Type B pancreatic cell (in vitro differentiated cells): ENCODE data around the gene SUPT6H. TPM values are rescaled to one million over a fixed set of nuclear protein-coding genes. Genes with fewer than 3 reads are reported as not detected.

Experiments used
- DNase-seq: peaks from one replicate; pipeline ENCODE4 v3.0.0; 2021; ENCODE audit warnings: mixed read lengths; ENCODE audit not compliant: unreplicated experiment; ENCODE audit errors: extremely low spot score
- H3K27ac Mint-ChIP-seq: 2 replicates; pipeline ENCODE4 v1.8.0; 2021; ENCODE audit warnings: mild to moderate bottlenecking, mixed read lengths
- H3K27me3 Mint-ChIP-seq: 2 replicates; pipeline ENCODE4 v1.8.0; 2021; ENCODE audit warnings: mixed read lengths
- H3K36me3 Mint-ChIP-seq: 2 replicates; pipeline ENCODE4 v1.8.0; 2021; ENCODE audit warnings: mixed read lengths
- H3K4me1 Mint-ChIP-seq: one replicate; pipeline ENCODE4 v1.8.0; 2021; ENCODE audit warnings: mixed read lengths; ENCODE audit not compliant: unreplicated experiment
- H3K4me3 Mint-ChIP-seq: 2 replicates; pipeline ENCODE4 v1.8.0; 2021; ENCODE audit warnings: mild to moderate bottlenecking, mixed read lengths
- H3K9me3 Mint-ChIP-seq: 2 replicates; pipeline ENCODE4 v1.8.0; 2021; ENCODE audit warnings: mixed read lengths
- total RNA-seq: library from RNA; stranded (reverse); gene quantifications from 2 replicates; pipeline ENCODE4 v1.2.1, GENCODE V29; 2021; ENCODE audit warnings: low replicate concordance
- TF ChIP-seq, protein P1 (sequence below): fragments of 200-600 bp; sonication (generic); conservative IDR thresholded peaks from 2 replicates; pipeline ENCODE4 v1.5.0; 2021; ENCODE audit warnings: antibody characterized with exemption, mild to moderate bottlenecking

Gene SUPT6H
- total RNA-seq, 1 donor from 2014 or later: 69.2 TPM

DNA sequence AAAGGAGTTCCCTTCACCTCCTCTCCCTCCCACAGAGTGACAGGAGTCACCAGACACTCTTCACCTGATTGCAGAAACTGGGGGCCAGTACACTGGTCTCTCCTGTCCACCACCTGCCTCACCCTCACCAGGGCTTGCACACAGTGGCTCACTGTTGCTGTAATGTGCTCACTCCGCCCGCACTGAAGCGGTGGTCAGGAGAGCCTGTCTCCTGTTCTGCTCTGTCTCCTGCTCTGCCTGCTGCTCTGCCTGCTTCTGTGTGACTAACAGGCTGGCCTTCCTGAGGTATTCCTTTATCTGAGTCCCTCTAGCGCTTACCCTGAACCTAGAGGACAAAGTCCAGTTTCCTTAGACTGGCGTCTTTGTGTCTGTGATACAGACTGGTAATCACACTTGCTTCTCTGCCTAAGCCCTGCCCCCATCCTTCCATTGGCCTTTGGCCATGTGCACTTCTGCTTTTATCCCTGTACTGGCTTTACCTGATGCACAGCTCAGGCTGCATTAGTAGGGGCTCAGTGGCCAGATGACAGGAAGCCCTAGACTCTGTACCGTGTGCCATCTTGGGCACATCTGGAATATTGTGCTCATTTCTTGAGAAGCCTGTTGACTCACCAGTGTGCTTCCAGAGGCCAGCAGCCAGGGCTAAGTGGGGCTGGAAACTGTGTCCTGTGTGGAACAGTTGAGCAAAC lies 36.4 kb downstream of the SUPT6H start:
- H3K27me3 Mint-ChIP-seq: no peaks in the 10 kb centered on the region

GRCh38 chr17:28700278-28700677 lies 38.3 kb downstream of the SUPT6H start:
- no peaks in the 10 kb centered on the region for H3K27me3 Mint-ChIP-seq
- no peak overlapping the region for H3K4me3 Mint-ChIP-seq
- TF ChIP-seq, protein P1, sequence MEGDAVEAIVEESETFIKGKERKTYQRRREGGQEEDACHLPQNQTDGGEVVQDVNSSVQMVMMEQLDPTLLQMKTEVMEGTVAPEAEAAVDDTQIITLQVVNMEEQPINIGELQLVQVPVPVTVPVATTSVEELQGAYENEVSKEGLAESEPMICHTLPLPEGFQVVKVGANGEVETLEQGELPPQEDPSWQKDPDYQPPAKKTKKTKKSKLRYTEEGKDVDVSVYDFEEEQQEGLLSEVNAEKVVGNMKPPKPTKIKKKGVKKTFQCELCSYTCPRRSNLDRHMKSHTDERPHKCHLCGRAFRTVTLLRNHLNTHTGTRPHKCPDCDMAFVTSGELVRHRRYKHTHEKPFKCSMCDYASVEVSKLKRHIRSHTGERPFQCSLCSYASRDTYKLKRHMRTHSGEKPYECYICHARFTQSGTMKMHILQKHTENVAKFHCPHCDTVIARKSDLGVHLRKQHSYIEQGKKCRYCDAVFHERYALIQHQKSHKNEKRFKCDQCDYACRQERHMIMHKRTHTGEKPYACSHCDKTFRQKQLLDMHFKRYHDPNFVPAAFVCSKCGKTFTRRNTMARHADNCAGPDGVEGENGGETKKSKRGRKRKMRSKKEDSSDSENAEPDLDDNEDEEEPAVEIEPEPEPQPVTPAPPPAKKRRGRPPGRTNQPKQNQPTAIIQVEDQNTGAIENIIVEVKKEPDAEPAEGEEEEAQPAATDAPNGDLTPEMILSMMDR: no peak
- H3K27ac Mint-ChIP-seq: no peak overlapping the region
- H3K4me1 Mint-ChIP-seq: peaks cover 4% of the 10 kb centered on the region
- no peaks in the 10 kb centered on the region for H3K9me3 Mint-ChIP-seq
- peaks cover 12% of the 10 kb centered on the region for H3K36me3 Mint-ChIP-seq
- no peak for DNase-seq

More for the DNA sequence above, 36.4 kb downstream of the SUPT6H start:
- Mint-ChIP-seq H3K36me3 (peaks cover 19% of the 10 kb centered on the region), H3K9me3 (no peaks in the 10 kb centered on the region), H3K4me3 (peak overlapping the region; percentile 35), H3K4me1 (peaks cover 4% of the 10 kb centered on the region), H3K27ac (peak overlapping the region; percentile 82)
- no peak for DNase-seq
- TF ChIP-seq, protein P1: no peak

GRCh38 chr17:28700830-28701492 lies 39.0 kb downstream of the SUPT6H start:
- H3K4me3 Mint-ChIP-seq: no peak overlapping the region
- no peaks in the 10 kb centered on the region for H3K9me3 Mint-ChIP-seq
- TF ChIP-seq, protein P1: no peak
- peaks cover 4% of the 10 kb centered on the region for H3K4me1 Mint-ChIP-seq
- H3K27ac Mint-ChIP-seq: no peak overlapping the region
- peaks cover 12% of the 10 kb centered on the region for H3K36me3 Mint-ChIP-seq
- H3K27me3 Mint-ChIP-seq: no peaks in the 10 kb centered on the region
- DNase-seq: no peak

DNA sequence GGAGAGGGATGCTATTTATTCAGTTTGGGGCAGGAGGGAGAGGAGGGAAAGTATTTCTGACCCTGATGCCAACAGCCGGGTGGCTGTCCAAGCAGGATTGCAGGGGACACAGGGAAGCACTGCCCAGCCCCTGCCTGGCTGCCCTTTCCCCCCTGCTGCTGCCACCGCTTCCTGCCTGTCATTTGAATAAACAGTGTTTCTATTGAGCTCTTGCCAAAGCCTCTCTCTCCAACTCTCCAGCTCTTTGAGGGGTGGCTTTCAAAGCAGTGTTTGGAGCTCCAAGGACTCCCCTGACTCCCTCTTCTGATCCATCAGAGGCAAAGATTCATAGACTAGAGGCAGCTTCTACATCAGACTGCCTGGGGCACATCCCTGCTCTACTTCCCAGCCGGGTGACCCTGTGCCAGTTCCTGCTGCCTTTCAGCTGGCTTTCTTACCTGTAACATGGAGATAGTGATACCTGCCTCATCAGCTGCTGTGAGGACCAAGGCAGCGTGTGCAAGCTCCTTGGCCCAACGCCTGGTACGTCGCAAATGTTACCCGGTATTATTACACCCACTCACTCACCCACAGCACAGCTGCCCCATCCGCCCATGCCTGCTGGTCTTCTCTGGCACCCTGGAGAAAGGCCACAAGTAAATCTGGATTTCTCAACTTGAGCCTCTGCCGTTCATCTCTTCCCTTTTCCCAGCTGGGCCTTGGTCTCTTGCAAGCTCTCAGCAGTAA lies 40.2 kb downstream of the SUPT6H start:
- TF ChIP-seq, protein P1: no peak
- H3K27ac Mint-ChIP-seq: peak overlapping the region; percentile 34
- no peak overlapping the region for H3K4me3 Mint-ChIP-seq
- peaks cover 6% of the 10 kb centered on the region for H3K4me1 Mint-ChIP-seq
- H3K27me3 Mint-ChIP-seq: no peaks in the 10 kb centered on the region
- no peaks in the 10 kb centered on the region for H3K9me3 Mint-ChIP-seq
- DNase-seq: no peak
- H3K36me3 Mint-ChIP-seq: peaks cover 12% of the 10 kb centered on the region

- H3K36me3 Mint-ChIP-seq: peaks cover 12% of the 10 kb centered on the region
- peaks cover 11% of the 10 kb centered on the region for H3K4me1 Mint-ChIP-seq
- no peak for DNase-seq
- no peak overlapping the region for H3K27ac Mint-ChIP-seq
- TF ChIP-seq, protein P1: no peak
- no peaks in the 10 kb centered on the region for H3K9me3 Mint-ChIP-seq
- H3K27me3 Mint-ChIP-seq: no peaks in the 10 kb centered on the region
- H3K4me3 Mint-ChIP-seq: no peak overlapping the region
Measured at GRCh38 chr17:28702752-28703150, 40.7 kb downstream of the SUPT6H start.
